Left ventricle myocardium inferior (tissue), 1 donor: ENCODE measurements around the gene AKR1C8. TPM values are rescaled to one million over a fixed set of nuclear protein-coding genes. Genes with fewer than 3 reads are reported as not detected.
"Not testable (repeated sequence)": the region's sequence is repeated elsewhere in the genome, so short reads cannot be mapped to it uniquely, and the experiment has no call there.

Experiments
- DNase-seq: peaks from one replicate; pipeline ENCODE4 v3.0.0-alpha.2; 2020
- H3K27ac ChIP-seq: fragments of 200-600 bp; replicated peaks from 2 replicates; pipeline ENCODE4 v1.8.0; 2021
- H3K27me3 ChIP-seq: fragments of 200-600 bp; 2 replicates; pipeline ENCODE4 v1.8.0; 2021; ENCODE audit warnings: low read depth
- H3K36me3 ChIP-seq: fragments of 200-600 bp; 2 replicates; pipeline ENCODE4 v1.8.0; 2021
- H3K4me1 ChIP-seq: fragments of 200-600 bp; 2 replicates; pipeline ENCODE4 v1.8.0; 2021
- H3K4me3 ChIP-seq: fragments of 200-600 bp; 2 replicates; pipeline ENCODE4 v1.8.0; 2021; ENCODE audit warnings: mild to moderate bottlenecking, moderate library complexity
- H3K9me3 ChIP-seq: fragments of 200-600 bp; replicated peaks from 2 replicates; pipeline ENCODE4 v1.8.0; 2021
- CTCF ChIP-seq: fragments of 200-600 bp; IDR thresholded peaks from 2 replicates; pipeline ENCODE4 v1.8.0; 2021; ENCODE audit warnings: antibody characterized with exemption, mild to moderate bottlenecking, borderline replicate concordance
- intact Hi-C: fragments of 100-400 bp; cut with micrococcal nuclease; formaldehyde crosslinking; loops from one replicate; pipeline ENCODE4 v1.11.0; 2022
- total RNA-seq: library from RNA; stranded (reverse); fragmentation: NEBNext Ultra II Directional; extraction: Animal tissue kit (Norgen Biotek cat#: 25700); gene quantifications from one replicate; pipeline ENCODE4 v1.2.1, GENCODE V29; 2021
- donor health status: DM: no; HTN: yes; CAD: no; lungs with severe emphysema.

AKR1C8 gene
- total RNA-seq, 1 donor from 2014 or later = 0.22 TPM

GRCh38 chr10:5135581-5135980 is 49.4 kb downstream of the AKR1C8 start:
- no peak for DNase-seq
- Histone ChIP-seq H3K4me1 (no peaks in the 10 kb centered on the region), H3K9me3 (peaks cover 59% of the 10 kb centered on the region), H3K36me3 (no peaks in the 10 kb centered on the region), H3K27me3 (no peaks in the 10 kb centered on the region), H3K27ac (no peak overlapping the region), H3K4me3 (no peak overlapping the region)
- intact Hi-C loops = no loop called here
- TF ChIP-seq CTCF = no peak

GRCh38 chr10:5125315-5126044 is 59.5 kb downstream of the AKR1C8 start:
- no peak for TF ChIP-seq CTCF
- Histone ChIP-seq H3K27me3 (no peaks in the 10 kb centered on the region), H3K36me3 (no peaks in the 10 kb centered on the region), H3K4me1 (no peaks in the 10 kb centered on the region), H3K9me3 (peaks cover 26% of the 10 kb centered on the region), H3K27ac (no peak overlapping the region), H3K4me3 (no peak overlapping the region)
- intact Hi-C loops = no loop called here
- DNase-seq = no peak

GRCh38 chr10:5123886-5124285 is 61.1 kb downstream of the AKR1C8 start:
- intact Hi-C loops = no loop called here

GRCh38 chr10:5119997-5120396 is 65.0 kb downstream of the AKR1C8 start:
- H3K4me1 ChIP-seq, H3K36me3 ChIP-seq, DNase-seq, intact Hi-C loops, H3K27me3 ChIP-seq, H3K4me3 ChIP-seq, H3K9me3 ChIP-seq, H3K27ac ChIP-seq: not testable (repeated sequence)

More at GRCh38 chr10:5123886-5124285, 61.1 kb downstream of the AKR1C8 start:
- Histone ChIP-seq H3K9me3 (peaks cover 27% of the 10 kb centered on the region), H3K4me1 (no peaks in the 10 kb centered on the region), H3K27ac (no peak overlapping the region), H3K27me3 (no peaks in the 10 kb centered on the region), H3K36me3 (no peaks in the 10 kb centered on the region), H3K4me3 (no peak overlapping the region)
- DNase-seq = no peak
- TF ChIP-seq CTCF = no peak

GRCh38 chr10:5117026-5117425 is 67.9 kb downstream of the AKR1C8 start:
- Histone ChIP-seq H3K36me3 (no peaks in the 10 kb centered on the region), H3K27ac (no peak overlapping the region), H3K4me3 (no peak overlapping the region), H3K27me3 (no peaks in the 10 kb centered on the region), H3K4me1 (no peaks in the 10 kb centered on the region), H3K9me3 (peaks cover 7% of the 10 kb centered on the region)
- no peak for TF ChIP-seq CTCF
- intact Hi-C loops = no loop called here
- no peak for DNase-seq

GRCh38 chr10:5116621-5117020 is 68.3 kb downstream of the AKR1C8 start:
- H3K4me3 ChIP-seq = no peak overlapping the region
- H3K4me1 ChIP-seq = no peaks in the 10 kb centered on the region
- TF ChIP-seq CTCF = no peak
- no peaks in the 10 kb centered on the region for H3K27me3 ChIP-seq
- H3K36me3 ChIP-seq = no peaks in the 10 kb centered on the region
- DNase-seq = no peak
- H3K9me3 ChIP-seq = peaks cover 7% of the 10 kb centered on the region
- no peak overlapping the region for H3K27ac ChIP-seq
- intact Hi-C loops = no loop called here

- H3K9me3 ChIP-seq, H3K27ac ChIP-seq, H3K4me3 ChIP-seq, DNase-seq, H3K4me1 ChIP-seq, H3K27me3 ChIP-seq, intact Hi-C loops: not testable (repeated sequence)
- H3K36me3 ChIP-seq = peaks cover 36% of the 10 kb centered on the region
Measured at GRCh38 chr10:5109861-5110260, 75.1 kb downstream of the AKR1C8 start.
